Ureter (tissue), 1 donor: Measurements from ENCODE around the gene WWOX. TPM values are rescaled to one million over a fixed set of nuclear protein-coding genes. Genes with fewer than 3 reads are reported as not detected.

ENCODE experiments used
- DNase-seq: peaks from one replicate; pipeline ENCODE4 v3.0.0-alpha.2; 2020; ENCODE audit warnings: low spot score
- total RNA-seq: library from RNA; stranded (reverse); gene quantifications from one replicate; pipeline ENCODE4 v1.2.4, GENCODE V29; 2023
- donor health status: DM: yes; HTN: yes; CAD: no.

Gene WWOX
- total RNA-seq, 1 donor from 2014 or later = 23.5 TPM

GRCh38 chr16:78437352-78437968 lies 338.0 kb downstream of the WWOX start:
- DNase-seq = peak; percentile 48

DNA sequence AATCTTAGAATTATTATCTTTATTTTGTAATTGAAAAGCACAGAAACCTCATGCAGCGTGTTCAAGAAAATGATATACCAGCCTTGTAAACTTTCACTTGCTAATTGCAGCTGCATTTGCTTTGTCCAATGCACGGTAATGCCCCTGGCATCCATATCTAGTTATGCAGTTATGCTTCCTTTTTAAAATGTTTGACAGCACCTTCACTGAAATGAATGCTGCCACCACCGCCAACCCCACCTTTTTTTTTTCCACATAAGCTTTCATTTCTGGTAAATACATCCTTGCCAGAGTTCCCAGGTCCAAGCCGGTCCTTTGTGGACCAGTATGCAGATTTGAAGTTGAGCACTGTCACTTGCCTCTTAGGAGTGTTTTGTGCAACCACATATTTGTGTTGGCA lies 338.8 kb downstream of the WWOX start:
- DNase-seq = no peak

- no peak for DNase-seq
Observed at GRCh38 chr16:78438632-78439031, 339.2 kb downstream of the WWOX start.

DNA sequence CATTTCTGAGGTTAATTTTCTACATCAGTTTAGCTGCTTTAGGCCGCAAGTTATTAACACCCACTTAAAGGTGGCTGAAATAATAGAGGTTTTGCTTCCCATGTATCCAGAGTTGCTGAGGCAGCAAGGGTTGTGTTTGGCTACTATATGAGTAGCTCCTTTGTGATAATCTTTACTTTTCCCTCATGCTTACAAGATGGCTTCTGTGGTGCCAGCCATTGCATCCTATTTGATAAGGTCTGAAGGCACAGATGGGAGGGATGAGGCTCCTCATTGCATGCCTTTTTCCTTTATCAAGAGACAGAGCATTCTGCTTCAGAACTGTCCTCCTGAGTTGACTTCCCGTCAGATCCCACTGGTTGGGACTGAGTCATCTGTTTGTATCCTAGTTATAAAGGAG lies 340.2 kb downstream of the WWOX start:
- no peak for DNase-seq

DNA sequence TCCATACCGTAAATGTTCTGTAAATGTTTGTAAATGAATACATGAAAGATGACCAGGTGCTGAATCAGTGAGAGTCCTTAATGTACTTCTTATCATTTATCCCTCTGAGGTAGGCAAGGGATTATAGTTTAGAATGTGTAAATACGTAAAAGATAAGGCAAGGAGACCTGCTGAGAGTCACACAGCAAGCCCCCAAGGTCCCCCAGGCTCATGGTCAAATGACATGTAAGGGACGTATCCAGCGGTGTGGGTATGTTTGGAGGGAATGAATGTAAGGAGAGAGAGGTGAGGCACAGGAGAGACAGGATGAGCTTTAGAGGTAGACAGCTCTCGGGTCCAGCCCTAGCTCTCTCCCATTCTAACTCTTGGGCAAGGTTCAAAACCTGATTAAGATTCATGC lies 341.8 kb downstream of the WWOX start:
- DNase-seq = no peak

DNA sequence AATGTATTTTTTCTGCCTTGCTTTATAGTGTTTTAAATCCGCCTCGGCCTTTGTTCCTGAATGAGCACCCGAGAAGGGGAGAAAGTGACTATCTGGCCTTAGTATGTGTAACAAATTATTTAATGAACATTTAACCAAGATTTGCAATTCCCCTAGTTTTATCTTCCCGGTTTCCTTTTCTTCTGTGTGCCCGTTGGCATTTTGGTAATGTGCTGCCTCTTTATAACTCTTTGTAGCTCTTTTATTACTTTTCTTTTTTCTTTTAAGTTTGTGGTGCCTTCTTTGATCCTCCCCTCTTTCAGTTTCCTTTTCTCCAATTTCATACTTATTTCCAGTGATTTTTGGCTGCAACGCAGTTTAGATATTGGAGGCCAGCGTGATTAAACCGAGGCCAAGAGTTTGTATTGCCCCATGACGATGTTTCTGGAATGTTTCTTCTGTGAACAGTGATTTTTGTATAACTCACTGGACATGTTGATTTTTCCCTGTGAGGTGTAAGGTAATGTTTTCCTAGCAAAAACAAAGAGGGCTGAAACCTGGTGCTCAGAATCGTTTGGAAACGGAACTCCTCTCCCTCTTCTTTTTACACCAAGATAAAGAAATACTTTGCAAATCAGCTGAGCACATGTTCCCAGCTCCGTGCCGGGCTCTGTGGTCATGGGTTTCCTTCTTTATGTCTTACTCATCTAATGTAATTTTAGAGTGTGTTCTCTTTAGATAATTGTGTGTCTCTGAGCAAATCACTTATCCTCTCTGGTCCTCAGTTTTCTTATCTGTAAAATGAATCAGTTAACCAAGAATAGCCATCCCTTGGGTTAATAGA lies 344.3 kb downstream of the WWOX start:
- DNase-seq = no peak

DNA sequence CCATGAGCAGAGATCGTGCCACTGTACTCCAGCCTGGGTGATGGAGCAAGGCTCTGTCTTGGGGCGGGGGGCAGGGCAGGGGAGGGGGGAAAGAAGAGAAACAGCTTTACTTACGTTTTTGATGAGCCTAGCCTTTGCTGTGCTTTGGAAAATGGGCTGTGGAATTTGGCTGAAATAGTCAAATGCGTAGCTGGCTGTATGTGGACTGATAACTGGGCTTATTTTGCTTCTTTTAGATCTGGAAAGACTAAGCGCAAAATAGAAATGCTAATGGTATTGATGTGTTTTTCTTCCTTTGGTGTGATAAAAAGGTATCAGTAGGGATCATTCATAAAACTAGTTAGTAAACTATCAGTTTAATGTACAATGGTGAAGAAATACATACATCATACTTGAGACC lies 346.4 kb downstream of the WWOX start:
- no peak for DNase-seq

DNA sequence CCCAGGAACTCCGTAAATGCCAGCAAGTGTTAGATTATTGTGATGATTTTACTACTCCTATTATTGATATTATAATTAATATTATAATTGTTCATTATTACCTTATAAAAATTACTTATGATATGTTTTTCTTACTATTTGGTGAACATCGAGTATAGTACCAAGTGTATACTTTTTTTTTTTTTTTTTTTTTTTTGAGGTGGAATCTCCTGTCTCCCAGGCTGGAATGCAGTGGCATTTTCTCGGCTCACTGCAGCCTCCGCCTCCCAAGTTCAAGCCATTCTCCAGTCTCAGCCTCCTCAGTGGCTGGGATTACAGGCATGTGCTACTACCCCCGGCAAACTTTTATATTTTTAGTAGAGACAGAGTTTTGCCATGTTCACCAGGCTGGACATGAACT lies 347.0 kb downstream of the WWOX start:
- DNase-seq = no peak

GRCh38 chr16:78446992-78447563 lies 347.6 kb downstream of the WWOX start:
- DNase-seq = no peak

- DNase-seq = no peak
Observed at GRCh38 chr16:78448658-78449271, 349.3 kb downstream of the WWOX start.

DNA sequence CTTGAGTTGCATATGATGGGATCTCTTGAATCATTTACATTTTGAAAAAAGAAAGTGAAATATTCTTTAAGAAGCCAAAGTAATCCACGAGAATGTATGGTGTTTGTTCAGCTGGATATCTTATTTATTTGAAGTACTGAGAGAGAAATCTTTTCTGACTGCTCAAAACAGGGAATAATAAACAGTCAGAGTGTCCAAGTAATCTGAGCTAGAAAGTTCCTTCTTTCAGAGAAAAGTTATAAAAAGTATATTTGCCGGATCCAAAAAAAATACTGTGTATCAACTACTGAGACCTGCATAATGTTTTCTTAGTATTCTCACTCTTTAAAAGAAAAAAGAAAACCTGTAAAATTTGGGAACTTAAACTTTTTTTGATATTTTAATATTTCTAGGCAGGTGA lies 350.8 kb downstream of the WWOX start:
- no peak for DNase-seq

DNA sequence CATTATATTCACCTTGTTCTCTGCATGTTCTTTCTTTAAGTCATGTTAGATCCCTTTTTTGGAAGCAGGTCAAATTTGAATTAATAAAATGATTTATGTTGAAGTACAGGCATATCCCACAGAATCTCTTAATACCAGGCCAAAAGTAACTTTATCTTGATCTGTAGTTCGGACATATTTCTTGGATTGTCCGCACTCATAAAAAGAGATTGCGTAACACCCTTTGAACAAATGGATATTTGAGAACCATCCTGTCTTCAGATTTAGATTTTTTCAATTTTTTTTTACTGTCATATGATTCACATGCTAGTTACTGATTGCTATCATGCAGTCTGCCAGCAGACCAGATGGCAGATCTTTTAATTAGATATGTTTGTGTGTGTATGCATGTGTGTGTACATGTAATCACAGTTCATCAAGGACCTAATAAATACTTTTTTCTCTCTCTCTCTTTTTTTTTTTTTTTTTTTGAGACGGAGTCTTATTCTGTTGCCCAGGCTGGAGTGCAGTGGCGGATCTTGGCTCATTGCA lies 352.6 kb downstream of the WWOX start:
- DNase-seq = no peak

GRCh38 chr16:78455861-78456260 lies 356.4 kb downstream of the WWOX start:
- no peak for DNase-seq

GRCh38 chr16:78458588-78458987 lies 359.1 kb downstream of the WWOX start:
- no peak for DNase-seq

DNA sequence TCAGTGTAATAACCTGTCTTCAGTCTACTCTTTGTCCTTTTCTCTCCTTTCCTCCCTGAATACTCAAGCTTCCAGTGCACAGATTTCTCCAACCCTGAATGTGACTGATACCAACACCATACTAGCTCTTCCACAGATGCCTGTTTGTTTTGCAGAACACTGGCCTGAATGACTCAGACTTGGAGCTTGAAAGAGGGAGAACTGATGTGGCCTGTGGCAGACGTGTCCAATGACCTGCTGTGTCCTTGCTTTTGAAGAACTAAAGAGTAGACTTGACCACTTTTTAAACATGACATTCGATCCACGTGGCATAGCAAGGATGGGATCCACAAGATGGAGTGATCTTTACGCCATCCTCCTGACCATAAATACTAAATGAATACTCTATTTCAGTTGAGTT lies 361.0 kb downstream of the WWOX start:
- DNase-seq = no peak

- no peak for DNase-seq
Observed at GRCh38 chr16:78461087-78461486, 361.6 kb downstream of the WWOX start.

DNA sequence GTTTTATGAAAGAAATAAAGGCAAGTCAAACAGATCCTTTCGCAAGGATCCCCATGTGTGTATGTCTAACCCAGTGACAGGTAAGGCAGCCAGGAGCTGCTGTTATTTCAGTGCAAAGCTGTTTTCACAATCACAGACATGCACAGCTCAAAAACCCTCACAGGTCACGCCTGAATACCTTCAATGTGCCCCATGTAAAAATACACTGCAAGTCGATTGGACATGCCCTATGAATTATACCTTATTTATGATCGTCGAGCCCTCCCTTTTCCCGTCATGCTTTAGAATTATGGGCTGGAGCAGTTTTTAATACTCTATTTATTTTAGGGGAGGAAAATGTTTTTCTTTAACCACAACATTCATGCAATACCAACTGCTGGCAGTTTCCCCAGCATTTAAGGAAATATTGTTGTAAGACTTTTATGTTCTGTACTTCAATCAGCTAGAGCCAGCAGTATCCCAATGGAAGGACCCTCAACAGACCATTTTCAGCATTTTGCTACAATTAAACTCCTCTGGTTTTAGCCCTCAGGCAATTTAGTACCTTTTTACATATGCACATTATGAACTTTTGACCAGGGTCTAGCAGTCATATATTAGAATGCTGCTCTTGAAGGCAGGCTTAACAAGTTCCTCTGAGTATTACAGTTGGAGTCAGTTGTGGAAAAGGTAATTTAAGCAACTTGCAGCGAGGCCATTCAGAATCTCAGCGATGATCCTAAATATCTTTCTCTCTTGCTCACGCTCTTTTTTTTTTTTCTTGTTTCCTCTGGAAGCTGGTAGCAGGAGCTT lies 362.2 kb downstream of the WWOX start:
- no peak for DNase-seq

DNA sequence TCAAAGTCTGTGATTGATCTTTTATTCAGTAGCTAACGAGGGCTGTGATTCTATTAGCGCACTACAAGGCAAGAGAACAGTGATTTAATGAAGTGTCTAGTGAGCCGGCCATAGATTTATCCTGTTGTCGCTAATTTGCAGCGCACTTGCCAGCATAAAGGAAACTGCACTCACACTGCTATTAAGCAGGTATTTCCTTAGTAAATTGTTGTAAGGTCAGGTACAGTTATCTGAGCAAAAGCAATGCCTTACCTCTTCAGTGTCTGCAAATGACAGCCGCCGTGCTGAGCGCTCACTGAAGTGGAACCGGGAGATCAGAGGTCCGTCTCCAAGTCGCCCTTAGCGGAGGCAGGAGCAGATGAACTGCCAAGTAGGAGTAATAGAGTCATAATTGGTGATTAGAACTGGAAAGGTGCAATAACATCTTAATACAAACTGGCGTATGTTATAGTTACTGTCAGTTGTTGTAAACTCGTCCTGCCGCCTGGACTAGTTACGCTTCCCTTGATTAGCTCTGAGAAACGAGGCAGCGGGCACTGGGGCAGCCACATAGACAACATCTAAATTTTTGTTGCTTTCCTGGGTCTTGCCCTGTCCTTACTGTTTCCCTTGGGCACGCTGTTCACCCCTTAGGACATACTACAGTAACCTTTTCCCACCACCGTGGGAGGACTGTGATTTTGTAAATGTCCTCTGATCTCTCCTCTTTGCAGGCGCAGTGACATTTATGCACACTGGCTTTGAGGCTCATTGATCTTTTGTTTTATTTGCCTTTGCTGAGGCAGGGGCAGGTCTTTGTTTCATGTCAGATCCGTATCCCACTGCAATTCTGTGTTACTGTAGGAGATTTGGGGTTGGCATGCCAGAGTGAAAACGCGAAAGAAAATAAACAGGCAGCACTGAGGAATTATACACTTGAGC lies 363.1 kb downstream of the WWOX start:
- no peak for DNase-seq

GRCh38 chr16:78463591-78463990 lies 364.1 kb downstream of the WWOX start:
- no peak for DNase-seq

- no peak for DNase-seq
Observed at GRCh38 chr16:78464833-78465232, 365.4 kb downstream of the WWOX start.

GRCh38 chr16:78465730-78466129 lies 366.3 kb downstream of the WWOX start:
- no peak for DNase-seq
